Glutamatergic neuron (in vitro differentiated cells): Measurements from ENCODE around the gene KCNE3. TPM values are rescaled to one million over a fixed set of nuclear protein-coding genes. Genes with fewer than 3 reads are reported as not detected.
"Not testable (repeated sequence)": the region's sequence is repeated elsewhere in the genome, so short reads cannot be mapped to it uniquely, and the experiment has no call there.

Experiments used
- DNase-seq: peaks from one replicate; pipeline ENCODE4 v3.0.0; 2022
- H3K27ac Mint-ChIP-seq: one replicate; pipeline ENCODE4 v1.8.0; 2020; ENCODE audit warnings: mild to moderate bottlenecking, mixed read lengths, inconsistent platforms; ENCODE audit not compliant: unreplicated experiment
- H3K27me3 Mint-ChIP-seq: one replicate; pipeline ENCODE4 v1.8.0; 2020; ENCODE audit warnings: mild to moderate bottlenecking, moderate library complexity, mixed read lengths, inconsistent platforms; ENCODE audit not compliant: unreplicated experiment
- H3K36me3 Mint-ChIP-seq: one replicate; pipeline ENCODE4 v1.8.0; 2020; ENCODE audit warnings: mild to moderate bottlenecking, mixed read lengths, inconsistent platforms; ENCODE audit not compliant: unreplicated experiment
- H3K4me1 Mint-ChIP-seq: one replicate; pipeline ENCODE4 v1.8.0; 2020; ENCODE audit warnings: mild to moderate bottlenecking, low read depth, mixed read lengths, inconsistent platforms; ENCODE audit not compliant: unreplicated experiment
- H3K4me3 Mint-ChIP-seq: one replicate; pipeline ENCODE4 v1.8.0; 2020; ENCODE audit warnings: mild to moderate bottlenecking, mixed read lengths, inconsistent platforms; ENCODE audit not compliant: unreplicated experiment
- H3K9me3 Mint-ChIP-seq: one replicate; pipeline ENCODE4 v1.8.0; 2020; ENCODE audit warnings: mild to moderate bottlenecking, moderate library complexity, mixed read lengths, inconsistent platforms; ENCODE audit not compliant: unreplicated experiment
- CTCF ChIP-seq: fragments of 200-600 bp; sonication (generic); IDR thresholded peaks from one replicate; pipeline ENCODE4 v1.5.0; 2021; ENCODE audit not compliant: partially characterized antibody, unreplicated experiment
- total RNA-seq: library from RNA; stranded (reverse); fragmentation: NEBNext Ultra II Directional; extraction: Animal tissue kit (Norgen Biotek cat#: 25700); gene quantifications from one replicate; pipeline ENCODE4 v1.2.1, GENCODE V29; 2021; ENCODE audit not compliant: unreplicated experiment

The KCNE3 gene
- total RNA-seq, 1 donor from 2014 or later: not detected

DNA sequence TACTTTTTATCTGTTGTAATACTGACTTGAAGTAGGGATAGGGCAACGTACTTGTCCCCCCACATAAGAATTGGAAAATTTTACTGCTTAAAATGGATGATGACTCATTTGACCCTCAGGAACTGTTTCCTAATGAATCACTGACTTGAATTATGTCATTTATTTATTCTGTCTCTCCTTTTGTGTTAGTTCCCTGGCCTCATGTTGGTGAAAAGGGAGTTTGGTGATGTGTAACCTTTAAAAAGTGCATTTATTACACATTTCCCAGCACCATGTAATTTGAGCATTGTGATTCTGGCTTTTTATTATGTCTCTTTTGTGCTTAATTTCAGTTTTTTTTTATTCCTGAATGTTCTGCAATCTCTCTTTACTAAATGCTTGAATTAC, 48.8 kb downstream of the KCNE3 start:
- DNase-seq: no peak
- TF ChIP-seq CTCF: no peak
- Mint-ChIP-seq H3K27me3 (no peaks in the 10 kb centered on the region), H3K4me1 (no peaks in the 10 kb centered on the region), H3K4me3 (no peak overlapping the region), H3K9me3 (no peaks in the 10 kb centered on the region), H3K36me3 (no peaks in the 10 kb centered on the region), H3K27ac (no peak overlapping the region)

GRCh38 chr11:74417860-74418508, 49.4 kb downstream of the KCNE3 start:
- Mint-ChIP-seq H3K27me3 (no peaks in the 10 kb centered on the region), H3K36me3 (no peaks in the 10 kb centered on the region), H3K4me1 (no peaks in the 10 kb centered on the region), H3K4me3 (no peak overlapping the region), H3K9me3 (no peaks in the 10 kb centered on the region), H3K27ac (no peak overlapping the region)
- no peak for TF ChIP-seq CTCF
- no peak for DNase-seq

- TF ChIP-seq CTCF: no peak
- Mint-ChIP-seq H3K27ac (no peak overlapping the region), H3K4me1 (no peaks in the 10 kb centered on the region), H3K9me3 (no peaks in the 10 kb centered on the region), H3K4me3 (no peak overlapping the region), H3K27me3 (no peaks in the 10 kb centered on the region), H3K36me3 (no peaks in the 10 kb centered on the region)
- DNase-seq: no peak
Measured at GRCh38 chr11:74417379-74417804, 50.0 kb downstream of the KCNE3 start.

DNA sequence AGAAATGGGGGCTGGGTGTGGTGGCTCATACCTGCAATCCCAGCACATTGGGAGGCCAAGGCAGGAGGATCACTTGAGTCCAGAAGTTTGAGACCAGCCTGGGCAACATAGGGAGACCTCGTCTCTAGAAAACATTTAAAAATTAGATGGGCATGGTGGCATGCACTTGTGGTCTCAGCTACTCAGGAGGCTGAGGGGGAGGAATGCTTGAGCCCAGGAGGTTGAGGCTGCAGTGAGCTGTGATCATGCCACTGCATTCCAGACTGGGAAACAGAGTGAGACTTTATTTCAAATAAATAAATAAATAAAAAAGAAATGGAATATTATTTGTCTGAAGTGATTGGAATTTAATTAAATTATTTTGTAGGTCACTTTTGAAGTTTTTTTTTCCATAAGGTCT, 50.4 kb downstream of the KCNE3 start:
- H3K4me3 Mint-ChIP-seq, H3K4me1 Mint-ChIP-seq, H3K27ac Mint-ChIP-seq, H3K36me3 Mint-ChIP-seq, H3K9me3 Mint-ChIP-seq, DNase-seq, H3K27me3 Mint-ChIP-seq: not testable (repeated sequence)

DNA sequence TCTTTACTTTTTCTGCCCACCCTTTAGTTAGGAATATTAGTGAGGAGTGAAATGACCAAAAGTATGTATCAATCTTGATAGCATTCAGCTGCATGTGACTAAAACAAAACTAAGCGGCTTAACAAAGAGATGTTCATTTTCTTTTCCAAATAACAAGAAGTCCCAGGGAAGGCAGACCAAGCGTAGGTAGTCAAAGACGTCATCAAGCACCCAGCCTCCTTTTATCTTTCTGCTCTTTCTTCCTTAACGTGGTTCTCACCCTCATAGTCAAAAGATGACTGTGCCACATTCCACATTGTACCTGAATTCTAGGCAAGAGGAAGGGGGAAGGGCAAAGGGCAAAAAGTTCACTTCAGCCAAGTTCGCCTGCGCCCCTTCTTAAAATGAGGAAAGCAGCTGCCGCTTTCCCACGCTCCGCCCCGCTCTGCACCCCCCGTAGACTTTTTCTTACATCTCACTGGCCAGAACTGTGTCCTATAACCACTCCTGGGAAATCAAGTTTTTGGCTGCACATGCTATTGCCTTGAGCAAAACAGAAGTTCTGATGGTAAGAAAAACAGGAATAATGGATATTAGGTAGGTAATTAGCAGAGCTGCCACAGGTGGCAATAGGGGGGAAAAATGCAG, 54.5 kb downstream of the KCNE3 start:
- TF ChIP-seq CTCF: no peak
- no peaks in the 10 kb centered on the region for H3K9me3 Mint-ChIP-seq
- no peak overlapping the region for H3K4me3 Mint-ChIP-seq
- DNase-seq: no peak
- H3K4me1 Mint-ChIP-seq: no peaks in the 10 kb centered on the region
- no peaks in the 10 kb centered on the region for H3K36me3 Mint-ChIP-seq
- H3K27ac Mint-ChIP-seq: no peak overlapping the region
- H3K27me3 Mint-ChIP-seq: no peaks in the 10 kb centered on the region
